GM12891 (cell line): ENCODE data around the gene SEC22A.

ENCODE experiments used
- POLR2AphosphoS5 ChIP-seq: IDR thresholded peaks from 2 replicates; pipeline ENCODE4 v1.6.1; 2011; ENCODE audit warnings: low read depth, low read length, control low read depth
- SPI1 ChIP-seq: IDR thresholded peaks from 2 replicates; pipeline ENCODE4 v1.6.1; 2011; ENCODE audit warnings: low read depth, low read length, control low read depth

GRCh38 chr3:123236902-123237301 lies 35.2 kb downstream of the SEC22A start:
- no peak for TF ChIP-seq POLR2AphosphoS5
- no peak for TF ChIP-seq SPI1
